HepG2 (cell line): ENCODE results near the gene CD69. TPM values are rescaled to one million over a fixed set of nuclear protein-coding genes. Genes with fewer than 3 reads are reported as not detected.

Experiments used
- ATAC-seq: fragments of 200-7000 bp; cut with Tn5 transposase; 3 replicates; pipeline ENCODE4 v1.9.1; 2020; ENCODE audit warnings: mild to moderate bottlenecking, moderate library complexity
- BruUV-seq: library from RNA; stranded (reverse); fragments of 400-500 nt; replicated peaks from 2 replicates; lab custom pipeline; 2021; lab: Mats Ljungman, UMichigan
- CTCF ChIA-PET: fragments of 300-600 bp; formaldehyde crosslinking; extraction: SDS; loops from one replicate; lab custom pipeline; 2021; ENCODE audit warnings: low total read pairs, inconsistent platforms, low intra/inter-chr PET ratio; lab: Yijun Ruan, JAX
- POLR2A ChIA-PET: fragments of 350-600 bp; sonication (Branson Sonifier 250); formaldehyde crosslinking; loops from one replicate; lab custom pipeline; 2020; ENCODE audit warnings: antibody characterized with exemption, inconsistent platforms; lab: Yijun Ruan, JAX
- DNase-seq: peaks from one replicate; pipeline ENCODE4 v3.0.0-alpha.2; 2015; ENCODE audit warnings: low spot score
- FAIRE-seq: peaks from 3 replicates; lab custom pipeline; 2011; peaks lifted over from hg19 to GRCh38; lab: Jason Lieb, UNC
- H2AFZ ChIP-seq: one replicate; pipeline ENCODE4 v1.6.1; 2011; ENCODE audit warnings: low read length, inconsistent platforms
- H3K27ac ChIP-seq: fragments of 300-600 bp; 3 replicates; pipeline ENCODE4 v1.8.0; 2011; ENCODE audit warnings: mixed run types, mild to moderate bottlenecking, mixed read lengths, low read length, inconsistent platforms; ENCODE audit not compliant: insufficient read depth; ENCODE audit errors: extremely low read length
- H3K27me3 ChIP-seq, 2 experiments: fragments of 200-600 bp in 1 of 2; 2 replicates in 1 of 2; 3 replicates in 1 of 2; pipeline versions ENCODE4 v1.6.0 to v1.8.0; 2011; ENCODE audit warnings: low read length in 2 of 2, mild to moderate bottlenecking in 2 of 2, moderate library complexity in 2 of 2, inconsistent platforms in 1 of 2; ENCODE audit not compliant: insufficient read depth in 2 of 2, control insufficient read depth in 1 of 2
- H3K36me3 ChIP-seq, 2 experiments: fragments of 200-600 bp in 1 of 2; replicated peaks in 1 of 2; 2 replicates in 1 of 2; 3 replicates in 1 of 2; pipeline versions ENCODE4 v1.5.1 to v1.8.0; 2011; ENCODE audit warnings: low read length in 2 of 2, inconsistent platforms in 1 of 2; ENCODE audit not compliant: insufficient read depth in 2 of 2, control insufficient read depth in 1 of 2
- H3K4me1 ChIP-seq: 2 replicates; pipeline ENCODE4 v1.5.1; 2012; ENCODE audit warnings: low read length, inconsistent platforms; ENCODE audit not compliant: insufficient read depth
- H3K4me2 ChIP-seq: 2 replicates; pipeline ENCODE4 v1.6.0; 2011; ENCODE audit warnings: low read depth, low read length, inconsistent platforms
- H3K4me3 ChIP-seq, 3 experiments: fragments of 200-600 bp in 1 of 3; sonication (generic), shearing (Covaris generic) in 1 of 3; replicated peaks in 1 of 3; 2 replicates each; pipeline ENCODE4 v1.5.1; 2011 to 2016; ENCODE audit warnings: low read length in 3 of 3, inconsistent platforms in 2 of 3, low read depth in 2 of 3, mild to moderate bottlenecking in 2 of 3, control low read depth in 1 of 3, mixed read lengths in 1 of 3; ENCODE audit not compliant: insufficient read depth in 1 of 3
- H3K79me2 ChIP-seq: one replicate; pipeline ENCODE4 v1.6.1; 2011; ENCODE audit warnings: low read length, inconsistent platforms; ENCODE audit not compliant: insufficient read depth
- H3K9ac ChIP-seq: 2 replicates; pipeline ENCODE4 v1.6.0; 2011; ENCODE audit warnings: mild to moderate bottlenecking, low read depth, low read length, inconsistent platforms; ENCODE audit not compliant: insufficient read depth
- H3K9me3 ChIP-seq: 2 replicates; pipeline ENCODE4 v1.5.1; 2012; ENCODE audit warnings: mild to moderate bottlenecking, low read length
- H4K20me1 ChIP-seq: 2 replicates; pipeline ENCODE4 v1.6.0; 2011; ENCODE audit warnings: inconsistent platforms, mild to moderate bottlenecking, low read length, moderate library complexity; ENCODE audit not compliant: insufficient read depth
- EEA1 ChIP-seq: sonication (generic); formaldehyde crosslinking; IDR thresholded peaks from 2 replicates; pipeline ENCODE4 v1.5.1; 2020; ENCODE audit warnings: mild to moderate bottlenecking, missing genetic modification reagents, borderline replicate concordance
- HNF4G ChIP-seq, 2 experiments: sonication (generic) in 1 of 2; formaldehyde crosslinking in 1 of 2; IDR thresholded peaks; 2 replicates each; pipeline versions ENCODE4 v1.4.0 to v1.6.1; 2011 to 2020; ENCODE audit warnings: borderline replicate concordance in 2 of 2, low read depth in 2 of 2, mild to moderate bottlenecking in 2 of 2, low read length in 1 of 2, missing genetic modification reagents in 1 of 2, moderate library complexity in 1 of 2
- ONECUT2 ChIP-seq: sonication (generic); formaldehyde crosslinking; IDR thresholded peaks from 2 replicates; pipeline ENCODE4 v1.4.0; 2020; ENCODE audit warnings: missing genetic modification reagents
- ZBED4 ChIP-seq: sonication (generic); formaldehyde crosslinking; IDR thresholded peaks from 2 replicates; pipeline ENCODE4 v1.4.0; 2020; ENCODE audit warnings: missing genetic modification reagents, borderline replicate concordance
- ZBTB3 ChIP-seq: sonication (generic); formaldehyde crosslinking; IDR thresholded peaks from 2 replicates; pipeline ENCODE4 v1.4.0; 2020; ENCODE audit warnings: low read depth, mild to moderate bottlenecking, moderate library complexity, missing genetic modification reagents, borderline replicate concordance
- ZC3H13 ChIP-seq: sonication (generic); formaldehyde crosslinking; IDR thresholded peaks from 2 replicates; pipeline ENCODE4 v1.8.1; 2023; ENCODE audit warnings: mild to moderate bottlenecking, missing genetic modification reagents, moderate library complexity
- ZFP91 ChIP-seq: sonication (generic); formaldehyde crosslinking; IDR thresholded peaks from 2 replicates; pipeline ENCODE4 v1.9.0; 2022; ENCODE audit warnings: missing genetic modification reagents, mild to moderate bottlenecking, borderline replicate concordance
- ZNF639 ChIP-seq: conservative IDR thresholded peaks from 2 replicates; pipeline ENCODE4 v1.6.1; 2018; ENCODE audit warnings: missing genetic modification reagents
- ZNF766 ChIP-seq: sonication (generic); formaldehyde crosslinking; IDR thresholded peaks from 2 replicates; pipeline ENCODE4 v1.5.0; 2020; ENCODE audit warnings: missing genetic modification reagents, borderline replicate concordance
- WGBS: methylation state at CpG from one replicate; pipeline ENCODE4 v1.1.6; 2017; ENCODE audit warnings: low lambda C conversion rate; 5-methylcytosine and 5-hydroxymethylcytosine counted together
- in situ Hi-C: cut with HindIII; loops from 2 replicates; pipeline ENCODE4 v1.10.0; 2017; ENCODE audit warnings: low pct_unique_long_range_greater_than_20kb; ENCODE audit not compliant: extremely low pct_ligation_motif_present
- intact Hi-C: fragments of 100-400 bp; cut with micrococcal nuclease; formaldehyde crosslinking; loops from one replicate; pipeline ENCODE4 v1.10.0; 2022; ENCODE audit not compliant: unreplicated experiment
- polyA plus RNA-seq, 8 experiments: library from polyadenylated mRNA; depleted of rRNA in 3 of 8; stranded (reverse) in 7 of 8; unstranded in 1 of 8; fragments of >200 nt; fragmentation: Illumina TruSeq in 4 of 8; extraction: Trizol in 4 of 8; gene quantifications; 2 replicates each; pipeline versions ENCODE4 v1.2.1 to v1.2.3, GENCODE V29; 2011 to 2016; ENCODE audit warnings: low read depth in 4 of 8, missing spikeins in 1 of 8, mixed read lengths in 1 of 8; ENCODE audit not compliant: insufficient read depth in 1 of 8
- total RNA-seq, 5 experiments: library from RNA; depleted of rRNA; stranded (reverse); fragments of >200 nt; fragmentation: Illumina TruSeq; extraction: Trizol; gene quantifications; 2 replicates each; pipeline ENCODE4 v1.2.3, GENCODE V29; 2016; ENCODE audit warnings: low read depth in 1 of 5

The CD69 gene
- total and polyA plus RNA-seq, 2 of the 13 experiments (the other 11 are each of a cell fraction or from before 2014, with no cell fraction given) = not detected

DNA sequence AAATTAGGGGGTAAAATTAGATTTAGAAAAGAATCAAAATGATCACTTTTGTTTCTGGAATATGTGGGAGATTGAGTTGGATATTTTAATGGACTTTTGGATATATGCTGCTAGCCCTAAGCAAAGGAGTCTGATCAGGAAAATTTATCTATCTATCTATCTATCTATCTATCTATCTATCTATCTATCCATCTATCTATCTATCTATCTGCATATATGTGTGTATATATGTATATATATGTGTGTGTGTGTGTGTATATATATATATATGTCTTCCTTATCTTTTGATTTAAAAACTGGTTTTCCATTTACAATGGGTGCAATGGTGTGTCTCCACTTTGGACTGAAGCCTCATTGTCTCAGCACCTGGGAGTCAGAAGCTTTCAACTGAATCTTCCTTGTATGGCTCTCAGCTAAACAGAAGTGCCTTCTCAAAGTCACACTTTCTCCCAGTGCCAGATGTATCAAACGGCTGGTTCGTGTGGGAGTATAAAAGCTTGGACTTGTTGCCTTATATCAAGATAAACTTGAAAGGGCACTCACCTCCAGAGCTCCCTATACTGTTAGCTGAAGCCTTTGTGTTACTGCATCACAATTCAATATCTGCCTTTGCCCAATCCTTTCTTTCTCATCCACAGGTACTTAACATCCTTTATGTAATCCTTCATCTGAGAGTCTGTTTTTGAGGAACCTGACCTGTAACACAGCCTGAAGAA, 31.6 kb upstream of the CD69 start (continued):
- TF ChIP-seq HNF4G (IDR thresholded peaks at IDR 0.05; ENCODE audit: borderline replicate concordance, low read depth, low read length) (no peak), HNF4G (CRISPR knock-in tag; IDR thresholded peaks at IDR 0.05; ENCODE audit: borderline replicate concordance, low read depth) (no peak)

DNA sequence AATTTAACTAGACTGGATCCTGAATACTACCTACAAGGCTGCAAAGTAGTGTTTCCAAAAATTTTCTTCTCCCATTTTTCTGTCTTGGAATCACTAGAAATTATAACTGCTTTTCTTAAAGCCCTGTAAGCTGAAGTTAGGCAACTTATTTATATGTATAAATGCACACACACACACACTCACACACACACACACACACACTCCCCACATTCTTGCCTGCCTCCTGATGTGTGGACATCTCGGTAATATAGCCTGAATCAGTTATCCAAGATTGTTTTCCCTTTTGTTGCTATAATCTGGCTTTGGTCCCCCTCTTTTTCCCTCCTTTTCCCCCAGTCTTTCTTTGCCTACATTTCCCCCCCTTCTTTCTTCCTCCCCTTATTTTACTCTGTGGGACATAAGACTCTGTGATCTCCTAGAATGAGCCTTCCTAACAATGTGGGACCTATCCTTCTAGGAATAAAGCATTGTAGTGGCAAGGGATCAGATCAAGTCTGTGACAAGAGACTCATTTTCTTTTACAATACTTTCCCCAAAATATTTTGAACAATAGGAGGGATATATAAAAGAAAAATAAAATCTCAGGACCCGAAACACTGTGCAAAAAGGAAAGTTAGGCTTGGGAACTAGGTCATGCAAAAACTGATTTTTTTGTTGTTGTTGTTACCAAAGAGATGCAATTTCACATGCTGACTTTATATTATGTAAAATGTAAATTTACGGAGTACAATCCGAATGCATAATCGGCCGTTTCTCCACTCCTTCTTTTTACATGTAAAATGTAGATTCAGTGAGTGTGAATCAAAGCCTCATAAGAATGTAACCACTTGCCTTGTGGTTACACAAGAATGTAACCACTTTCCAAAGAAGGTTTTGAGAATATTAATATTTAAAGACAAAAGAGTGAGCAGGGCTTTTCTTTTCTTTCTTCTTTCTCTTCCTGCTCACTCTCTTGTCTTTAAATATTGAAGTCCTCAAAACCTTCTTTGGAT, 26.3 kb upstream of the CD69 start:
- WGBS = 16% methylated on average over 6 of the region's 6 CpGs
- Histone ChIP-seq H3K9ac (no peak overlapping the region), H3K4me1 (no peaks in the 10 kb centered on the region), H3K79me2 (no peaks in the 10 kb centered on the region), H3K4me2 (no peak overlapping the region), H3K36me3 (no peaks in the 10 kb centered on the region), H3K9me3 (no peaks in the 10 kb centered on the region), H2AFZ (no peak overlapping the region), H3K27ac (no peak overlapping the region), H4K20me1 (no peaks in the 10 kb centered on the region), H3K27me3 (peaks cover 0 to 3% of the 10 kb centered on the region in 2 experiments; a peak in 1 of 5 replicates), H3K4me3 (no peak overlapping the region)
- DNase-seq (no peak), ATAC-seq (no peak), FAIRE-seq (no peak)
- CTCF ChIA-PET = no interaction called here
- intact Hi-C loops = no loop called here
- no TSS peak for BruUV-seq
- in situ Hi-C loops = no loop called here
- POLR2A ChIA-PET = no interaction called here
- TF ChIP-seq ZBTB3 (CRISPR knock-in tag) (no peak), ONECUT2 (no peak), ZC3H13 (CRISPR knock-in tag) (no peak), EEA1 (no peak), ZNF766 (CRISPR knock-in tag) (no peak), ZFP91 (CRISPR knock-in tag) (no peak), ZBED4 (CRISPR knock-in tag) (no peak), ZNF639 (CRISPR knock-in tag) (no peak)
